ENCODE data around the gene P2RY2.

Gene P2RY2

GRCh38 chr11:73206801-73207200 is 11.3 kb upstream of the P2RY2 start:
- no peak for DNase-seq

GRCh38 chr11:73209892-73210291 is 8.2 kb upstream of the P2RY2 start:
- DNase-seq: no peak

- DNase-seq: no peak
Measured at GRCh38 chr11:73210916-73211667, 7.0 kb upstream of the P2RY2 start.

- DNase-seq: no peak
Measured at GRCh38 chr11:73213196-73214143, 4.6 kb upstream of the P2RY2 start.

- no peak for DNase-seq
Measured at GRCh38 chr11:73215191-73216134, 2.6 kb upstream of the P2RY2 start.

GRCh38 chr11:73216465-73216864 is 1.6 kb upstream of the P2RY2 start:
- DNase-seq: no peak

GRCh38 chr11:73217131-73217809 is 811 bp upstream of the P2RY2 start:
- DNase-seq: no peak

- DNase-seq: no peak
Measured at GRCh38 chr11:73217810-73218105, 323 bp upstream of the P2RY2 start.

GRCh38 chr11:73218830-73219215 is 742 bp downstream of the P2RY2 start:
- no peak for DNase-seq

- DNase-seq: no peak
Measured at GRCh38 chr11:73219396-73220285, 1.6 kb downstream of the P2RY2 start.

GRCh38 chr11:73221451-73221850 is 3.4 kb downstream of the P2RY2 start:
- DNase-seq: no peak

GRCh38 chr11:73221996-73222395 is 3.9 kb downstream of the P2RY2 start:
- no peak for DNase-seq

- DNase-seq: no peak
Measured at GRCh38 chr11:73223998-73224730, 6.1 kb downstream of the P2RY2 start.

- DNase-seq: no peak
Measured at GRCh38 chr11:73225001-73225686, 7.1 kb downstream of the P2RY2 start.

GRCh38 chr11:73225851-73226250 is 7.8 kb downstream of the P2RY2 start:
- no peak for DNase-seq

GRCh38 chr11:73226297-73227006 is 8.4 kb downstream of the P2RY2 start:
- DNase-seq: no peak

- DNase-seq: no peak
Measured at GRCh38 chr11:73227571-73228211, 9.6 kb downstream of the P2RY2 start.

- DNase-seq: no peak
Measured at GRCh38 chr11:73228268-73229134, 10.4 kb downstream of the P2RY2 start.

All from CD4-positive, alpha-beta T cell treated with Interleukin-6 for 4 hours (primary cell).